Retina (tissue), 1 donor: Measurements from ENCODE around the gene AOAH.

Experiments
- DNase-seq: peaks from one replicate; pipeline ENCODE4 v3.0.0-alpha.2; 2016

The AOAH gene

GRCh38 chr7:36599645-36600313, 124.5 kb downstream of the AOAH start:
- no peak for DNase-seq

- DNase-seq: no peak
Observed at GRCh38 chr7:36598054-36598674, 126.1 kb downstream of the AOAH start.

GRCh38 chr7:36597090-36597773, 127.1 kb downstream of the AOAH start:
- no peak for DNase-seq

- no peak for DNase-seq
Observed at GRCh38 chr7:36594445-36594844, 129.8 kb downstream of the AOAH start.

GRCh38 chr7:36591636-36592035, 132.7 kb downstream of the AOAH start:
- no peak for DNase-seq

- no peak for DNase-seq
Observed at GRCh38 chr7:36589391-36589790, 134.9 kb downstream of the AOAH start.

GRCh38 chr7:36583318-36583717, 141.0 kb downstream of the AOAH start:
- DNase-seq: no peak

GRCh38 chr7:36575832-36576231, 148.5 kb downstream of the AOAH start:
- DNase-seq: no peak

GRCh38 chr7:36573066-36573465, 151.2 kb downstream of the AOAH start:
- DNase-seq: no peak

- DNase-seq: no peak
Observed at GRCh38 chr7:36571190-36571560, 153.1 kb downstream of the AOAH start.

GRCh38 chr7:36570528-36571189, 153.6 kb downstream of the AOAH start:
- no peak for DNase-seq

- DNase-seq: no peak
Observed at GRCh38 chr7:36568452-36568849, 155.8 kb downstream of the AOAH start.

- DNase-seq: no peak
Observed at GRCh38 chr7:36567699-36568451, 156.4 kb downstream of the AOAH start.

GRCh38 chr7:36565792-36566356, 158.4 kb downstream of the AOAH start:
- no peak for DNase-seq

- no peak for DNase-seq
Observed at GRCh38 chr7:36564489-36564888, 159.8 kb downstream of the AOAH start.

GRCh38 chr7:36563706-36564327, 160.5 kb downstream of the AOAH start:
- no peak for DNase-seq

- no peak for DNase-seq
Observed at GRCh38 chr7:36562121-36562520, 162.2 kb downstream of the AOAH start.

GRCh38 chr7:36549029-36549428, 175.3 kb downstream of the AOAH start:
- no peak for DNase-seq

GRCh38 chr7:36547416-36547815, 176.9 kb downstream of the AOAH start:
- DNase-seq: no peak

GRCh38 chr7:36546331-36546730, 178.0 kb downstream of the AOAH start:
- DNase-seq: no peak

GRCh38 chr7:36545291-36545690, 179.0 kb downstream of the AOAH start:
- no peak for DNase-seq

- DNase-seq: no peak
Observed at GRCh38 chr7:36538126-36538525, 186.2 kb downstream of the AOAH start.
